GM06990 (cell line): Measurements from ENCODE around the gene AP4B1.

Experiments
- DNase-seq: peaks from one replicate; pipeline ENCODE4 v3.0.0-alpha.2; 2011; ENCODE audit not compliant: insufficient read length; ENCODE audit errors: extremely low read depth
- H3K27me3 ChIP-seq: replicated peaks from 2 replicates; pipeline ENCODE4 v1.6.0; 2011; ENCODE audit warnings: low read length; ENCODE audit not compliant: control insufficient read depth, insufficient read depth
- H3K36me3 ChIP-seq: 2 replicates; pipeline ENCODE4 v1.5.1; 2011; ENCODE audit warnings: low read length; ENCODE audit not compliant: control insufficient read depth, insufficient read depth
- H3K4me3 ChIP-seq: replicated peaks from 2 replicates; pipeline ENCODE4 v1.5.1; 2011; ENCODE audit warnings: low read depth, mild to moderate bottlenecking, control low read depth, low read length
- CTCF ChIP-seq: IDR thresholded peaks from 2 replicates; pipeline ENCODE4 v1.5.1; 2011; ENCODE audit warnings: low read length, control low read depth, mild to moderate bottlenecking, inconsistent platforms; ENCODE audit not compliant: insufficient read depth, poor library complexity, severe bottlenecking

The AP4B1 gene

GRCh38 chr1:113899111-113899510, 5.5 kb downstream of the AP4B1 start:
- Histone ChIP-seq H3K27me3 (no peaks in the 10 kb centered on the region), H3K36me3 (peaks cover 26% of the 10 kb centered on the region), H3K4me3 (no peak overlapping the region)
- no peak for TF ChIP-seq CTCF
- no peak for DNase-seq

- DNase-seq = no peak
- no peak for TF ChIP-seq CTCF
- peaks cover 26% of the 10 kb centered on the region for H3K36me3 ChIP-seq
Measured at GRCh38 chr1:113898241-113898814, 6.3 kb downstream of the AP4B1 start.

GRCh38 chr1:113895961-113896360, 8.6 kb downstream of the AP4B1 start:
- Histone ChIP-seq H3K36me3 (peaks cover 21% of the 10 kb centered on the region), H3K4me3 (no peak overlapping the region), H3K27me3 (no peaks in the 10 kb centered on the region)
- no peak for TF ChIP-seq CTCF
- no peak for DNase-seq

More at GRCh38 chr1:113898241-113898814, 6.3 kb downstream of the AP4B1 start:
- Histone ChIP-seq H3K4me3 (no peak overlapping the region), H3K27me3 (no peaks in the 10 kb centered on the region)

- TF ChIP-seq CTCF = no peak
- Histone ChIP-seq H3K4me3 (no peak overlapping the region), H3K27me3 (no peaks in the 10 kb centered on the region), H3K36me3 (peaks cover 18% of the 10 kb centered on the region)
- no peak for DNase-seq
Measured at GRCh38 chr1:113895098-113895497, 9.5 kb downstream of the AP4B1 start.

GRCh38 chr1:113893267-113893666, 11.3 kb downstream of the AP4B1 start:
- no peak for DNase-seq
- TF ChIP-seq CTCF = no peak
- Histone ChIP-seq H3K27me3 (no peaks in the 10 kb centered on the region), H3K4me3 (no peak overlapping the region), H3K36me3 (peaks cover 9% of the 10 kb centered on the region)
